ENCODE results near the gene SNTA1.

DNA sequence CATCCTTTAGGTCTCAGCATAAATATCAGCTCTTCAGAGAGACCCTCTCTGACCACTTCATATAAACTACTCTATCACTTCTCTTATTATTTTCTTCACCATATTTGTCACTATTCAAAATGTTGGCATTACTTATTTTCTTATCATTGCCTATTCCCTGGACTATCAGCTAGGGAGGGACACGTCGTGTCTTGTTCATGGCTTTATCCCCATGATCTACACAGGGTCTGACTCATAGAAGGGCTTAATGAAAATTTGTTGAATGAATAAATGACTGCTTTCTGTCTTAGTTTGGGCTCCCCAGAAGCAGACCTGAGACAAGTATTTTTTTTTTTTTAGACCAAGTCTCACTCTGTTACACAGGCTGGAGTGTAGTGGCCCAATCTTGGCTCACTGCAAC, 39.3 kb downstream of the SNTA1 start:
- TF ChIP-seq, protein P1, sequence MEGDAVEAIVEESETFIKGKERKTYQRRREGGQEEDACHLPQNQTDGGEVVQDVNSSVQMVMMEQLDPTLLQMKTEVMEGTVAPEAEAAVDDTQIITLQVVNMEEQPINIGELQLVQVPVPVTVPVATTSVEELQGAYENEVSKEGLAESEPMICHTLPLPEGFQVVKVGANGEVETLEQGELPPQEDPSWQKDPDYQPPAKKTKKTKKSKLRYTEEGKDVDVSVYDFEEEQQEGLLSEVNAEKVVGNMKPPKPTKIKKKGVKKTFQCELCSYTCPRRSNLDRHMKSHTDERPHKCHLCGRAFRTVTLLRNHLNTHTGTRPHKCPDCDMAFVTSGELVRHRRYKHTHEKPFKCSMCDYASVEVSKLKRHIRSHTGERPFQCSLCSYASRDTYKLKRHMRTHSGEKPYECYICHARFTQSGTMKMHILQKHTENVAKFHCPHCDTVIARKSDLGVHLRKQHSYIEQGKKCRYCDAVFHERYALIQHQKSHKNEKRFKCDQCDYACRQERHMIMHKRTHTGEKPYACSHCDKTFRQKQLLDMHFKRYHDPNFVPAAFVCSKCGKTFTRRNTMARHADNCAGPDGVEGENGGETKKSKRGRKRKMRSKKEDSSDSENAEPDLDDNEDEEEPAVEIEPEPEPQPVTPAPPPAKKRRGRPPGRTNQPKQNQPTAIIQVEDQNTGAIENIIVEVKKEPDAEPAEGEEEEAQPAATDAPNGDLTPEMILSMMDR (IDR thresholded peaks at IDR 0.05), result no peak
- no peak for TF ChIP-seq POLR2A (IDR thresholded peaks at IDR 0.05)
